Subcutaneous adipose tissue (tissue), 4 donors: ENCODE results near the gene CYTH2. TPM values are rescaled to one million over a fixed set of nuclear protein-coding genes. Genes with fewer than 3 reads are reported as not detected.

ENCODE experiments used
- total RNA-seq, 4 donors: library from RNA; depleted of rRNA; stranded (reverse); fragments of >200 nt; gene quantifications; one replicate each; pipeline ENCODE4 v1.1.0, GENCODE V29; 2016
- TF ChIP-seq, protein P1 (sequence below): fragments of 450-650 bp; IDR thresholded peaks from one replicate; pipeline ENCODE4 v1.5.1; 2016; ENCODE audit warnings: low read depth, mild to moderate bottlenecking, control low read depth, antibody characterized with exemption, moderate library complexity

Gene CYTH2
- total RNA-seq, 4 donors from 2014 or later = 15.8 to 64.0 (median 31.5) TPM

DNA sequence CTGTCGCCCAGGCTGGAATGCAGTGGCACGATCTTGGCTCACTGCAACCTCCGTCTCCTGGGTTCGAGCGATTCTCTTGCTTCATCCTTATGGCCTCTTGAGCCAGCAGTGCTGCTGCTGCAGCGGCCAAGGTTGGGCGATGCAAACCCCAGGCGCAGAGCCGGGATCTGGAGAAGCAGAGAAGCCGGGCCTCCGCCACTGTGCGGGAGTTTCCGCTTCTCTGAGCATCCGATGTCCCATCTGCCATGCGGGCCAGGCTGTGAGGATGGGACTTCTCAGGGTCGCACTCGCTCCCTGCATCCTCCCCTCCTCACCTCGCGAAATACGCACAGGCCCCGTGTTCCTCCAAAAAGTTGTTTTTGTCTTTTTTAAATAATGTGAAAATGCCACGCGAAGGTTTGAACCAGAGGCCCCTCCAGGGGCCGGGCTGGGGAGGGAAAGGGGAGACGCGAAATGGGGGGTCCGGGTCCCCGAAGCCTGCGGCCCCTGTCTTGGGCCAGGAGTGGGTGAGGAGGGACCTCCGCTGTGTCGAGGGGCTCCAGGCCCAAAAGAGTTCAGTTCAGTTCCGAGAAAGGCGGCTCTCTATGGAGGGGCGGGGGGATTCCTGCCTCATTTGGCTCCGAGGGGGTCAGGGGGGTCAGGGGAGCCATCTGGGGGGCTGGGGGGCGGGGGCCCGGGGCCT, 15.9 kb downstream of the CYTH2 start:
- TF ChIP-seq, protein P1, sequence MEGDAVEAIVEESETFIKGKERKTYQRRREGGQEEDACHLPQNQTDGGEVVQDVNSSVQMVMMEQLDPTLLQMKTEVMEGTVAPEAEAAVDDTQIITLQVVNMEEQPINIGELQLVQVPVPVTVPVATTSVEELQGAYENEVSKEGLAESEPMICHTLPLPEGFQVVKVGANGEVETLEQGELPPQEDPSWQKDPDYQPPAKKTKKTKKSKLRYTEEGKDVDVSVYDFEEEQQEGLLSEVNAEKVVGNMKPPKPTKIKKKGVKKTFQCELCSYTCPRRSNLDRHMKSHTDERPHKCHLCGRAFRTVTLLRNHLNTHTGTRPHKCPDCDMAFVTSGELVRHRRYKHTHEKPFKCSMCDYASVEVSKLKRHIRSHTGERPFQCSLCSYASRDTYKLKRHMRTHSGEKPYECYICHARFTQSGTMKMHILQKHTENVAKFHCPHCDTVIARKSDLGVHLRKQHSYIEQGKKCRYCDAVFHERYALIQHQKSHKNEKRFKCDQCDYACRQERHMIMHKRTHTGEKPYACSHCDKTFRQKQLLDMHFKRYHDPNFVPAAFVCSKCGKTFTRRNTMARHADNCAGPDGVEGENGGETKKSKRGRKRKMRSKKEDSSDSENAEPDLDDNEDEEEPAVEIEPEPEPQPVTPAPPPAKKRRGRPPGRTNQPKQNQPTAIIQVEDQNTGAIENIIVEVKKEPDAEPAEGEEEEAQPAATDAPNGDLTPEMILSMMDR = no peak

DNA sequence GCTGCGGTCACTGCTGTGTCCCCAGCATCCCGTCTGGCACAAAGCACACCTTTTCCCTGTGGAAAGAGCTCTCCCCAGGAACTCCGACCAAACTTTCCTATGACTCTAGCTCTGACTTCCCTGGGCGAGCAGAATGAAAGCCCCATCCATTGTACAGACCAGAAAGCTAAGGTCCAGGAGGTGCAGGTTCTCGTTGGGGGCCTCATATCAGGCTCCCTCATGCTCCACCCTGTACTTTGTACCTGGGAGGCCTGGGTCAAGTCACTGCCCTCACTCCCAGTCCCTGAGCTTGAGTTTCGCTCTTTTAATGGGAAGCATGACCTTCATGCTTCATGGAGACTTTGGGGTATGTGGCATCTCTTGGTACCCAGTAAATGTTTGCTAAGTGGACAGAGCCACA, 18.4 kb downstream of the CYTH2 start:
- TF ChIP-seq, protein P1 = no peak

GRCh38 chr19:48487948-48488347, 18.8 kb downstream of the CYTH2 start:
- TF ChIP-seq, protein P1 = no peak

DNA sequence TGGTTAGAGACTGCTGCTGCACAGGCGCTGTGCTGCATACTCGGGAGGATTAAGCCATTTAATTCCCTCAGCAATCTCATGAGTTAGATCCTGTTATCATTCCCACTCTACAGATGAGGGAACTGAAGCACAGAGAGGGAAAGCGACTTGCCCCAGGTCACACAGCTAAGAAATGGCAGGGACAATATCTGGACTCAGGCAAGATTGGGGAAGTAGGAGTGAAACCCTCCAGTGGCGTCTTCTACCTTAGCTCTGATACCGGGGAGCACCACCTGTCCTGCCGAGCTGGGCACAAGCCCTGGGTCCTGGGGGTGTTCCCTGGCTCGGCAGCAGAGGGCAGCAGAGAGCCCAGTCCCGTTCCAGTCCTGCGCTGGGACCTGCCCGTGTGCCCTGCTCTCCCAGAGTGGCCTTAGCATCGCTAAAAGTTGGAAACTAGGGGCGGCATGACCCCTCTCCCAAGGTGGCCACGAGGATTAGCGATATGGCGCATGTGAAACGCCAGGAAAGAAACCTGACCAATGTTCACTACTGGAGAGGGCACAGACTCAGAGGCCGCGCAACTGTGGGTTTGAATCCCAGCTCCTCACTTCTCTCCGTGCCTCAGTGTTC, 20.5 kb downstream of the CYTH2 start:
- TF ChIP-seq, protein P1 = no peak

- TF ChIP-seq, protein P1 = no peak
Observed at GRCh38 chr19:48490981-48491792, 22.0 kb downstream of the CYTH2 start.

DNA sequence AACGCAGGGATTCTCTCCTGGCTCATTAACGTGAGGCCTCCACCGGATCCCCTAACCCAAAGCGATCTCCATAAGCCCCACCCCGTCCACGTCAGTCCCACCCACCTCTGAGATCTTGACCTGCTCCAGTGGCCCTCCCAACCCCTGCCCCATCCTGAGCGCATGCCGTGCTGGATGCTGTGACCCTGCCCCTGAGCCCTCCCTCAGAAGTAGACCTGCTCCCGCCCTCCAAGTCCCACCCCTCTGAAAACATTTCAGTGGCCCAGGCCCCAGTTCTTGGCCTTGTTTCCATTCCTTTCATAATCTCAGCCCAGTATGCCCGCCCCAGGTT, 22.6 kb downstream of the CYTH2 start:
- TF ChIP-seq, protein P1 = no peak
